HEK293 (cell line): ENCODE measurements around the gene NT5DC4.

Experiments used
- CTCF ChIA-PET: fragments of 350-600 bp; formaldehyde crosslinking; extraction: SDS; loops from one replicate; lab custom pipeline; 2021; ENCODE audit warnings: antibody characterized with exemption; lab: Yijun Ruan, JAX
- POLR2A ChIA-PET: fragments of 300-600 bp; formaldehyde crosslinking; extraction: SDS; loops from one replicate; lab custom pipeline; 2020; ENCODE audit warnings: antibody characterized with exemption, inconsistent platforms; lab: Yijun Ruan, JAX
- H3K27ac ChIP-seq: fragments of 200-500 bp; sonication (Bioruptor generic); 2 replicates; pipeline ENCODE4 v1.5.1; 2014; ENCODE audit warnings: low read depth, low read length, control low read depth, inconsistent platforms; ENCODE audit errors: extremely low read depth
- H3K36me3 ChIP-seq, 2 experiments: fragments of 200-500 bp in 1 of 2; sonication (Bioruptor generic) in 1 of 2; 1 replicate in 1 of 2; 2 replicates in 1 of 2; pipeline ENCODE4 v1.5.1; 2014 to 2017; ENCODE audit warnings: inconsistent platforms in 2 of 2, low read length in 2 of 2; ENCODE audit not compliant: control insufficient read depth in 2 of 2, insufficient read depth in 1 of 2
- H3K4me1 ChIP-seq: fragments of 200-500 bp; sonication (Bioruptor generic); 2 replicates; pipeline ENCODE4 v1.5.1; 2014; ENCODE audit warnings: mild to moderate bottlenecking, low read length, inconsistent platforms; ENCODE audit not compliant: control insufficient read depth, insufficient read depth
- H3K4me3 ChIP-seq: 2 replicates; pipeline ENCODE4 v1.5.1; 2011; ENCODE audit warnings: low read depth, mild to moderate bottlenecking, control low read depth, low read length, moderate library complexity
- H3K9me3 ChIP-seq: fragments of 200-500 bp; sonication (Bioruptor generic); 2 replicates; pipeline ENCODE4 v1.5.1; 2014; ENCODE audit warnings: low read depth, low read length, inconsistent platforms; ENCODE audit not compliant: control insufficient read depth, insufficient read depth
- KLF7 ChIP-seq: fragments of 450-650 bp; formaldehyde crosslinking; IDR thresholded peaks from 2 replicates; pipeline ENCODE4 v1.5.1; 2016; ENCODE audit warnings: missing biosample characterization, missing genetic modification characterization, borderline replicate concordance
- KLF8 ChIP-seq: fragments of 450-650 bp; formaldehyde crosslinking; IDR thresholded peaks from 2 replicates; pipeline ENCODE4 v1.5.1; 2016; ENCODE audit warnings: missing biosample characterization, missing genetic modification characterization
- MEIS1 ChIP-seq: sonication (generic); formaldehyde crosslinking; IDR thresholded peaks from 2 replicates; pipeline ENCODE4 v1.8.1; 2022; ENCODE audit warnings: missing genetic modification reagents, mild to moderate bottlenecking, borderline replicate concordance
- SP3 ChIP-seq: fragments of 450-650 bp; formaldehyde crosslinking; IDR thresholded peaks from 2 replicates; pipeline ENCODE4 v1.5.1; 2016; ENCODE audit warnings: missing biosample characterization, missing genetic modification characterization
- TCF7L2 ChIP-seq: IDR thresholded peaks from 2 replicates; pipeline ENCODE4 v1.6.1; 2011; ENCODE audit warnings: low read depth, mild to moderate bottlenecking, inconsistent platforms, low read length, moderate library complexity, borderline replicate concordance
- ZNF133 ChIP-seq: fragments of 450-650 bp; formaldehyde crosslinking; IDR thresholded peaks from 2 replicates; pipeline ENCODE4 v1.5.1; 2016; ENCODE audit warnings: missing biosample characterization, missing genetic modification characterization
- ZNF138 ChIP-seq: fragments of 450-650 bp; formaldehyde crosslinking; IDR thresholded peaks from 2 replicates; pipeline ENCODE4 v1.5.1; 2016; ENCODE audit warnings: missing biosample characterization, missing genetic modification characterization, borderline replicate concordance
- ZNF146 ChIP-seq: fragments of 450-650 bp; formaldehyde crosslinking; IDR thresholded peaks from 2 replicates; pipeline ENCODE4 v1.5.1; 2016; ENCODE audit warnings: missing biosample characterization, missing genetic modification characterization
- ZNF157 ChIP-seq: fragments of 450-650 bp; formaldehyde crosslinking; IDR thresholded peaks from 2 replicates; pipeline ENCODE4 v1.5.1; 2016; ENCODE audit warnings: missing biosample characterization, missing genetic modification characterization
- ZNF169 ChIP-seq: fragments of 450-650 bp; formaldehyde crosslinking; IDR thresholded peaks from 2 replicates; pipeline ENCODE4 v1.5.1; 2016; ENCODE audit warnings: missing biosample characterization, missing genetic modification characterization
- ZNF202 ChIP-seq: fragments of 450-650 bp; formaldehyde crosslinking; IDR thresholded peaks from 2 replicates; pipeline ENCODE4 v1.5.1; 2016; ENCODE audit warnings: missing biosample characterization, missing genetic modification characterization, borderline replicate concordance
- ZNF214 ChIP-seq: fragments of 450-650 bp; formaldehyde crosslinking; IDR thresholded peaks from 2 replicates; pipeline ENCODE4 v1.5.1; 2017; ENCODE audit warnings: missing biosample characterization, mild to moderate bottlenecking, missing genetic modification characterization, borderline replicate concordance
- ZNF394 ChIP-seq: fragments of 450-650 bp; formaldehyde crosslinking; IDR thresholded peaks from 2 replicates; pipeline ENCODE4 v1.5.1; 2016; ENCODE audit warnings: missing biosample characterization, missing genetic modification characterization, mild to moderate bottlenecking, moderate library complexity, borderline replicate concordance
- ZNF416 ChIP-seq: fragments of 450-650 bp; formaldehyde crosslinking; IDR thresholded peaks from 2 replicates; pipeline ENCODE4 v1.5.1; 2016; ENCODE audit warnings: missing biosample characterization, missing genetic modification characterization
- ZNF521 ChIP-seq: fragments of 450-650 bp; formaldehyde crosslinking; IDR thresholded peaks from 2 replicates; pipeline ENCODE4 v1.5.1; 2017; ENCODE audit warnings: missing biosample characterization, mild to moderate bottlenecking, missing genetic modification characterization
- ZNF664 ChIP-seq: fragments of 450-650 bp; formaldehyde crosslinking; IDR thresholded peaks from 2 replicates; pipeline ENCODE4 v1.5.1; 2016; ENCODE audit warnings: missing biosample characterization, missing genetic modification characterization
- ZNF785 ChIP-seq: fragments of 450-650 bp; formaldehyde crosslinking; IDR thresholded peaks from 2 replicates; pipeline ENCODE4 v1.5.1; 2016; ENCODE audit warnings: missing biosample characterization, missing genetic modification characterization
- ZNF791 ChIP-seq: fragments of 450-650 bp; formaldehyde crosslinking; IDR thresholded peaks from 2 replicates; pipeline ENCODE4 v1.5.1; 2016; ENCODE audit warnings: missing biosample characterization, missing genetic modification characterization
- TF ChIP-seq, protein P1 (sequence below): fragments of 450-650 bp; formaldehyde crosslinking; IDR thresholded peaks from 2 replicates; pipeline ENCODE4 v1.5.1; 2017; ENCODE audit warnings: missing biosample characterization, missing genetic modification characterization
- TF ChIP-seq, protein P2 (sequence below): sonication (generic); formaldehyde crosslinking; IDR thresholded peaks from 2 replicates; pipeline ENCODE4 v1.8.1; 2022; ENCODE audit warnings: mild to moderate bottlenecking, moderate library complexity, missing genetic modification reagents
- TF ChIP-seq, protein P3 (sequence below): fragments of 450-650 bp; formaldehyde crosslinking; IDR thresholded peaks from 2 replicates; pipeline ENCODE4 v1.5.1; 2016; ENCODE audit warnings: missing biosample characterization, missing genetic modification characterization
- TF ChIP-seq, protein P4 (sequence below): fragments of 450-650 bp; formaldehyde crosslinking; IDR thresholded peaks from 2 replicates; pipeline ENCODE4 v1.5.1; 2016; ENCODE audit warnings: missing biosample characterization, missing genetic modification characterization
- TF ChIP-seq, protein P5 (sequence below): fragments of 450-650 bp; formaldehyde crosslinking; IDR thresholded peaks from 2 replicates; pipeline ENCODE4 v1.5.1; 2016; ENCODE audit warnings: missing biosample characterization, missing genetic modification characterization

NT5DC4 gene

DNA sequence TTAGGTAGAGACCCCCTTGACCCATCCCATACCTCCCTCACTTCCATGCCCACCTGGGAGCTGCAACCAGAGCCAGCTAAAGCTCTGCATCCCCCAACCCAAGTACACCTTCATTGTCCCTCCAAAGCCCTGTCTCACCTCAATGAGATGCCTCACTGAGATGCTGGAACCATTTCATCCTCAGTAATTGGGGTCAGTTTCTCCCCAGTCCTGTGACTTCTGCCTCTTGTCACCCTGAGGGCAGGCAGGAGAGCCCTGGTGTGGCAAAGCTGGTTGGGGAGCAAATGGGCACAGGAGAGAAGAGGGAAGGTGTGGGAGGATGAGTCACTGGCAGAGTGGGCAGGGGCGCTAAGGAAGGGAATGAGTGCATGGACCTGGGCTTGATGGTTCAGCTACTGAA lies 27.9 kb upstream of the NT5DC4 start (continued):
- TF ChIP-seq ZNF169 (tag by site-specific recombination) (no peak), ZNF133 (tag by site-specific recombination) (no peak), ZNF138 (tag by site-specific recombination) (no peak), ZNF202 (tag by site-specific recombination) (no peak), ZNF394 (tag by site-specific recombination) (peak; percentile 55; the same call in 1 of the 2 replicates), ZNF521 (tag by site-specific recombination) (no peak), ZNF146 (no peak)

DNA sequence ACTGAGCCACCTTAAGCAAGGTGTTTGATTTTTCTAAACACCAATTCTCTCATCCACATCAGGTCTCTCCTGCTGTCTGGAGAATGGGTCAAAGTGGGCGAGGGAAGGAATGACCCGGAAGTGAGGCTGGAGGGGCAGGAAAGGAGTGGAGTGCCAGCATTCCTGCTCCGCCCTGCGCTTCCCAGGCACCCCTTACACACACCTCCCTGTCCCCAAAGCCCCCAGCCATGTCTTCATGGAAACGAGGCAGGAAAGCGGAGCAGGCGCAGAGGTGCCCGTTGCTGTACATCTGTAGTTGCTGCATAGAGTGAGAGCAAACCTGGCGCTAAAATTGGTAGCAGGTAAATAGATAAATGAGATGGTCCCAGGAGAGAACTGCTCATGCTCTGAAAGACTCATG lies 27.2 kb upstream of the NT5DC4 start:
- Histone ChIP-seq H3K9me3 (no peaks in the 10 kb centered on the region), H3K4me3 (no peak overlapping the region), H3K4me1 (no peaks in the 10 kb centered on the region), H3K36me3 (no peaks in the 10 kb centered on the region), H3K27ac (no peak overlapping the region)
- POLR2A ChIA-PET: no interaction called here
- CTCF ChIA-PET: interaction anchor here (0.5 to 3.2 kb wide), 5 partner anchors 23 to 67 kb away, joined by 3 to 21 read pairs (median 5); no protein-coding TSS in a partner anchor
- no peak for TF ChIP-seq SP3 (tag by site-specific recombination)
- TF ChIP-seq TCF7L2: no peak
- TF ChIP-seq ZNF664 (tag by site-specific recombination): no peak
- no peak for TF ChIP-seq ZNF157
- TF ChIP-seq KLF7: no peak
- TF ChIP-seq ZNF416 (tag by site-specific recombination): no peak
- TF ChIP-seq KLF8 (tag by site-specific recombination): no peak
- TF ChIP-seq, protein P1, sequence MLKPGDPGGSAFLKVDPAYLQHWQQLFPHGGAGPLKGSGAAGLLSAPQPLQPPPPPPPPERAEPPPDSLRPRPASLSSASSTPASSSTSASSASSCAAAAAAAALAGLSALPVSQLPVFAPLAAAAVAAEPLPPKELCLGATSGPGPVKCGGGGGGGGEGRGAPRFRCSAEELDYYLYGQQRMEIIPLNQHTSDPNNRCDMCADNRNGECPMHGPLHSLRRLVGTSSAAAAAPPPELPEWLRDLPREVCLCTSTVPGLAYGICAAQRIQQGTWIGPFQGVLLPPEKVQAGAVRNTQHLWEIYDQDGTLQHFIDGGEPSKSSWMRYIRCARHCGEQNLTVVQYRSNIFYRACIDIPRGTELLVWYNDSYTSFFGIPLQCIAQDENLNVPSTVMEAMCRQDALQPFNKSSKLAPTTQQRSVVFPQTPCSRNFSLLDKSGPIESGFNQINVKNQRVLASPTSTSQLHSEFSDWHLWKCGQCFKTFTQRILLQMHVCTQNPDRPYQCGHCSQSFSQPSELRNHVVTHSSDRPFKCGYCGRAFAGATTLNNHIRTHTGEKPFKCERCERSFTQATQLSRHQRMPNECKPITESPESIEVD (tag by site-specific recombination): no peak
- no peak for TF ChIP-seq MEIS1 (CRISPR knock-in tag)
- no peak for TF ChIP-seq ZNF791 (tag by site-specific recombination)
- TF ChIP-seq, protein P2, sequence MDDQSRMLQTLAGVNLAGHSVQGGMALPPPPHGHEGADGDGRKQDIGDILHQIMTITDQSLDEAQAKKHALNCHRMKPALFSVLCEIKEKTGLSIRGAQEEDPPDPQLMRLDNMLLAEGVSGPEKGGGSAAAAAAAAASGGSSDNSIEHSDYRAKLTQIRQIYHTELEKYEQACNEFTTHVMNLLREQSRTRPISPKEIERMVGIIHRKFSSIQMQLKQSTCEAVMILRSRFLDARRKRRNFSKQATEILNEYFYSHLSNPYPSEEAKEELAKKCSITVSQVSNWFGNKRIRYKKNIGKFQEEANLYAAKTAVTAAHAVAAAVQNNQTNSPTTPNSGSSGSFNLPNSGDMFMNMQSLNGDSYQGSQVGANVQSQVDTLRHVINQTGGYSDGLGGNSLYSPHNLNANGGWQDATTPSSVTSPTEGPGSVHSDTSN: no peak
- TF ChIP-seq, protein P3, sequence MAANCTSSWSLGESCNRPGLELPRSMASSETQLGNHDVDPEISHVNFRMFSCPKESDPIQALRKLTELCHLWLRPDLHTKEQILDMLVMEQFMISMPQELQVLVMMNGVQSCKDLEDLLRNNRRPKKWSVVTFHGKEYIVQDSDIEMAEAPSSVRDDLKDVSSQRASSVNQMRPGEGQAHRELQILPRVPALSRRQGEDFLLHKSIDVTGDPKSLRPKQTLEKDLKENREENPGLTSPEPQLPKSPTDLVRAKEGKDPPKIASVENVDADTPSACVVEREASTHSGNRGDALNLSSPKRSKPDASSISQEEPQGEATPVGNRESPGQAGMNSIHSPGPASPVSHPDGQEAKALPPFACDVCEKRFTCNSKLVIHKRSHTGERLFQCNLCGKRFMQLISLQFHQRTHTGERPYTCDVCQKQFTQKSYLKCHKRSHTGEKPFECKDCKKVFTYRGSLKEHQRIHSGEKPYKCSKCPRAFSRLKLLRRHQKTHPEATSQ (tag by site-specific recombination): no peak
- no peak for TF ChIP-seq ZNF214 (tag by site-specific recombination)
- TF ChIP-seq ZNF785 (tag by site-specific recombination): no peak
- TF ChIP-seq, protein P4, sequence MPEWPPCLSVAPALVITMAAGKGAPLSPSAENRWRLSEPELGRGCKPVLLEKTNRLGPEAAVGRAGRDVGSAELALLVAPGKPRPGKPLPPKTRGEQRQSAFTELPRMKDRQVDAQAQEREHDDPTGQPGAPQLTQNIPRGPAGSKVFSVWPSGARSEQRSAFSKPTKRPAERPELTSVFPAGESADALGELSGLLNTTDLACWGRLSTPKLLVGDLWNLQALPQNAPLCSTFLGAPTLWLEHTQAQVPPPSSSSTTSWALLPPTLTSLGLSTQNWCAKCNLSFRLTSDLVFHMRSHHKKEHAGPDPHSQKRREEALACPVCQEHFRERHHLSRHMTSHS (tag by site-specific recombination): no peak
- TF ChIP-seq, protein P5, sequence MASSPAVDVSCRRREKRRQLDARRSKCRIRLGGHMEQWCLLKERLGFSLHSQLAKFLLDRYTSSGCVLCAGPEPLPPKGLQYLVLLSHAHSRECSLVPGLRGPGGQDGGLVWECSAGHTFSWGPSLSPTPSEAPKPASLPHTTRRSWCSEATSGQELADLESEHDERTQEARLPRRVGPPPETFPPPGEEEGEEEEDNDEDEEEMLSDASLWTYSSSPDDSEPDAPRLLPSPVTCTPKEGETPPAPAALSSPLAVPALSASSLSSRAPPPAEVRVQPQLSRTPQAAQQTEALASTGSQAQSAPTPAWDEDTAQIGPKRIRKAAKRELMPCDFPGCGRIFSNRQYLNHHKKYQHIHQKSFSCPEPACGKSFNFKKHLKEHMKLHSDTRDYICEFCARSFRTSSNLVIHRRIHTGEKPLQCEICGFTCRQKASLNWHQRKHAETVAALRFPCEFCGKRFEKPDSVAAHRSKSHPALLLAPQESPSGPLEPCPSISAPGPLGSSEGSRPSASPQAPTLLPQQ (tag by site-specific recombination): no peak
